Adipose tissue (tissue), 3 donors: ENCODE data around the gene IP6K2. TPM values are rescaled to one million over a fixed set of nuclear protein-coding genes. Genes with fewer than 3 reads are reported as not detected.

Experiments used
- H3K27ac ChIP-seq: one replicate; pipeline ENCODE4 v1.5.1; 2013; ENCODE audit warnings: low read depth, low read length
- WGBS, 3 donors: extraction: QIAGEN DNeasy Blood & Tissue Kit; methylation state at CpG; one replicate each; pipeline ENCODE4 v1.1.7; 2013; 5-methylcytosine and 5-hydroxymethylcytosine counted together
- polyA plus RNA-seq, 3 donors: library from polyadenylated mRNA; stranded (reverse); fragments of 200-250 nt; gene quantifications; one replicate each; pipeline ENCODE4 v1.2.3, GENCODE V29; 2013
- donor health status: healthy with polysubstance abuse.
- donor health status: Bipolar disorder and iron deficiency.
- donor health status: healthy.

The IP6K2 gene
- polyA plus RNA-seq, 3 donors, result 46.7 to 64.0 (median 49.6) TPM

DNA sequence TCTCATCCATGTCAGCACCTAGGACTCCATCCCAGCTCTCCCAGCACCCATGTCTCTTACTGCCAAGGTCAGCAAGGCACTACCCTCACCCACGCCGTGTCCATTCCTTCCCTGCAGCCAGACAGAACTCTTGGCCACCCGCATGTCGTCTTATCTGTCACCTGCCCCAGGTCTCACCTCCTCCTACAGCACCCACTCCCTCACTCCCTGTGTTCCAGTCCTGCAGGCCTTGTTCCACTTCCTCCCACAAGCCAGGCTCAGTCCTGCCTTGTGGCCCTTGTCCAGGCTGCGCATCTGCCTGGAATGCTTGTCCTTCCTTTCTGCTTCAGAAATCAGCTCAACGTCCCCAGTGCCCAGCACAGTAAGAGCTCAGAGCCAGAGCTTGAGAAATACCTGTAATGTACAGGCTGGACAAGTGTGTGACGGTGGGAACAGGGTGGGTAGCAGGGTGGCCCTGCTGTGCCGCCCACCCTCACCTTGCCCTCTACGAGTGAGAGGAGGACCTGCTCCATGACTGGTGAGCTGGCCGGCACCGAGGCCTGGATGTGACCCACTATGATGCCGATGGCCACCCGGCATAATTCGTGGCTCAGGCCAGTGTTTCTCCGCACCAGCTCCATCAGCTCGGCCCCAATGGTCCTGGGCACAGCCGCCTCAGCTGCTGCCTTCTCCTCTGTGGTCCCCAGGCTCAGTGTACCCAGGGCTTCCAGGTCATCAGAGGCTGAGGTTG, 36.0 kb downstream of the IP6K2 start:
- H3K27ac ChIP-seq, result no peak overlapping the region
- WGBS, 3 donors, result 90 to 97% (median 94%) methylated on average over 17 of the region's 17 CpGs

DNA sequence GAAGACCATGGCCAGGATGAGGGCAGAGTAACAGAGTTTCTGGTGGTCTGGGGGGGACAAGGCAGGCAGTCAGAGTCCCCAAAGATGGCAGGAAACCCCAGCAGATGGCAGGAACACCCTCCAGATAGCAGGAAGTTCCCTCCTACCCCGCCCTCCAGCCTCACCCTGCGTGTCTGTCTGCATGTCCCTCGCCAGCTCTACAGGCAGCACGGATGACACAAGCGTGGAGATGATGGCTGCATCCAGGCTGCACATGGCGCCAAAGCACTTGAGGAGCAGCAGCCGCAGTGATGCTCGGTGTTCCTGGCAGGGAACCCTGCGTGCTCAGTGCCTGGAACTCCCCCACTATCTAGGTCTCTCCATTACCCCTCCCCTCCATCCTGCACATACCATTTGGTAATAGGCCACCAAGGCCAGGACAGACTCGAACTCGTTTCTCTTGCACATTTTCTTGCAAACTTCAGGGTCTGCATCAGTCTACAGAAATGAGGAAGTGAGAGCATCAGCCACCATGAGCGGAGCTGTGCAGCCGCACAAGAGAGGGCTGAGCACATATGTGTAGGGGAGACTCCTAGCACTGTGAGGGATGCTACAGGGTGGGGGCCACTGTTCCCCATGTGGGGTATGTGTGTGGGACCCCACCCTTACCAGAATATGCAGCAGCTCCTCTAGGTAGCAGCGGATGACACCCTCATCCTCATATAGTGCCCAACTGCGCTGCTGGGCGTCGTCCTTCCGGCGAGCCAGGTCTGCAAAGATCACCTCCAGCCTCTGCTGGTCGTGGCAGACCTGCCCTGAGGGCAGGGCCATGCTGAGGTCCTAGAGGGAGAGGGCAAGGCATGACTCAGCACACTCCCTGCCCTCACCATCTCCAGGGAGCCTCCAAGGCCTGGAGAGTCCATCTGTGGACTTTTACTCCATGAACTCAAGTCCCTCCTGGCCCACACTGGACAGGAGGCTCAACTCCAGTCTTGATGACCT, 37.3 kb downstream of the IP6K2 start:
- 87 to 92% (median 87%) methylated on average over 19 to 20 of the region's 20 CpGs for WGBS, 3 donors
- no peak overlapping the region for H3K27ac ChIP-seq

DNA sequence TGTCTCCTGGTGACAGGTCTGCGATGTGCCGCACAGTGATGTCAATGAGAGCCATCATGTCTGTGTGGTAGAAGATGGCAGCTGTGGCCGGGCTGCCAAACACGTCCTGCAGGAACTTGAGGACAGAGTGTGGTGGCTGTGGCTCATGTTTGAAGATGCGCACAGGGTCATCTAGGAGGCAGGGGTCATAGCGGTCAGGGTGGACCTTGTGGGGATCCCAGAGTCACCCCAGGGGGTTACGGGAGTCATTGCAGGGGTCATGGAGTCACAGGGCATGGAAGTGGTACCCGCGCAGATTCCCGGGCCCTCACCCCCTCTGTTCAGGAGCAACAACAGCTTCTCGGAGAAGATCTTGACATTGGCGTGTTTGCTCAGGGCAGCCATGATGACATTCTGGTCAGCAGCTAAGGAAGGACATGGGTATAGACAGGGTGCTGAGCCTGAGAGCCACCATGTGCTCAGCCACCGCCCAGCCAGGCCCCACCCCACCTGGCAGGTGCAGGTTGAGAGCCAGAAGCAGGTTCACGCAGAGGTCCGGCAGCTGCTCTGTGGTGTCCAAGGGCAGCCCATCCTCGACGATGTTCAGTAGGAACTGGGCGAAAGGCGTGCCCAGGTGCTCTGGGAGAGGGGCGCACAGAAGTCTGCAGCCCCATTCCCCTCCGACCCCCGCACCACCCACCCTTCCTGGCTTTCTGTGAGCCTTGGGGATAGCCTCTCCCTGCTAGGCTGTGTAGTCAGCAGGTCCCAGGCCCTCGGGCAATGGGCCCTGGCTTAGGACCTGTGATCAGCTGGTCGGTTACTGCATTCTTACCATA, 38.2 kb downstream of the IP6K2 start:
- no peak overlapping the region for H3K27ac ChIP-seq
- 94% methylated on average over 24 of the region's 24 CpGs for WGBS, 3 donors

- 72 to 79% (median 76%) methylated on average over 4 of the region's 4 CpGs for WGBS, 3 donors
- H3K27ac ChIP-seq, result no peak overlapping the region
Measured at GRCh38 chr3:48678056-48678455, 39.0 kb downstream of the IP6K2 start.

DNA sequence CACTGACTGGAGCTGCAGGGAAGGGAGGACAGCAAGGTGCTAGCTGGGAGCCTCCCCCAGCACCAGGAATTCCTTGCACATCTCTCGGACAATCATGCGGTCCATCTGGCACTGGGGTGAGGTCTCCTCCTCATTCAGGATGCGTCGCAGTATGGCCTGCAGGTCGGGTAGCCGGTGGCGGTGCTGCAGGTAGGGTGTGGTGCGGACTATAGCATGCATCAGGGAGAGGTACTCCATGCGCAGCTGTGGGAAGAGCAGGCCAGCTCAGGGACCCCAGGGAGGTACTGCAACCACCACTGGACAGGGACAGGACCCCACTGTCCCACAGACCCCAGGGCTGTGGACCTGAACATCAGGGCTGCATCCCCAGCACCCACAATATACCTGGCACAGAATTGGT, 42.5 kb downstream of the IP6K2 start:
- 91 to 94% (median 93%) methylated on average over 9 of the region's 9 CpGs for WGBS, 3 donors
- H3K27ac ChIP-seq, result no peak overlapping the region

GRCh38 chr3:48672522-48672921, 44.5 kb downstream of the IP6K2 start:
- WGBS, 3 donors, result 50 to 64% (median 53%) methylated on average over 1 of the region's 1 CpG
- no peak overlapping the region for H3K27ac ChIP-seq

- no peak overlapping the region for H3K27ac ChIP-seq
- WGBS, 3 donors, result 89 to 95% (median 93%) methylated on average over 4 of the region's 4 CpGs
Measured at GRCh38 chr3:48664929-48665328, 52.1 kb downstream of the IP6K2 start.

GRCh38 chr3:48664313-48664644, 52.7 kb downstream of the IP6K2 start:
- 55 to 66% (median 60%) methylated on average over 11 of the region's 11 CpGs for WGBS, 3 donors
- H3K27ac ChIP-seq, result no peak overlapping the region

DNA sequence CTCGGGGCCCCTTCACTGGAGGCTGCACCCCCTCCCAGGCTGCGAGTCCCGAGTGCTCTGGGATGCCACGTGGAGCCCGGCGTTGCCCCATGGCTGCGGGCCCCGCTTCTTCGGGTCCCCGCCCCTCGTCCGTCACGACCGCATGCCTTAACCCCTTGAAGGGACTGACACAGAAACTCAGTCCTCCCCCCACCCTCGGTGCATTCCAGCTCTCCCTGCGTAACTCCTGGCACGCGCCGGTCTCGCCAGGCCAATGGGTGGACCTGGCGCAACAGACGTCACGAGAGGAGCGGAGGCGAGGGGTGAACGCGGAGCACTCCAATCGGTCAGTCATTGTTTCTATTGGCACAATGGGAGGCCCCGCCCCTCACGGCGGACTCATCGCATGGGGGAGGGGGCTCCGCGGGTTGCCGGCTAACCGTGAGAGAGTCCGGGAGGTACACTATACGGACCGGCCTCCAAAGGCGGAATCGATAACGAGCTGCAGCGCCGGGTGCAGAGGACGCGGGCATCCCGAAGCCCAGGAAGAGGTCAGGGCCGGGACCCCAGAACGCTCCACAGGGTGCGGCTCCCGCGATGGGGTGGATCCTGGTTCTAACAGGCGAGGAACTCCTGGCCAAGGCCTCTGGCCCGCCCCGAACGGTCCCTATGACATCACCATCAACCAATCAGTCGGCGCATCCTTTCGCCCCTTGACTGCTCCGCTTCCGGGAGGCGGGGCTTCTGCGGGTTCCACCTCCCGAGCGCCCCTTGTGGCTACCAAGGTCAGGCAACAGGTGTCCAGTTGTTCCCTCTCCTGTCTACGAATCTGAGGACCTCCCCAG, 53.3 kb downstream of the IP6K2 start:
- WGBS, 3 donors, result 1% methylated on average over 66 of the region's 66 CpGs
- no peak overlapping the region for H3K27ac ChIP-seq

DNA sequence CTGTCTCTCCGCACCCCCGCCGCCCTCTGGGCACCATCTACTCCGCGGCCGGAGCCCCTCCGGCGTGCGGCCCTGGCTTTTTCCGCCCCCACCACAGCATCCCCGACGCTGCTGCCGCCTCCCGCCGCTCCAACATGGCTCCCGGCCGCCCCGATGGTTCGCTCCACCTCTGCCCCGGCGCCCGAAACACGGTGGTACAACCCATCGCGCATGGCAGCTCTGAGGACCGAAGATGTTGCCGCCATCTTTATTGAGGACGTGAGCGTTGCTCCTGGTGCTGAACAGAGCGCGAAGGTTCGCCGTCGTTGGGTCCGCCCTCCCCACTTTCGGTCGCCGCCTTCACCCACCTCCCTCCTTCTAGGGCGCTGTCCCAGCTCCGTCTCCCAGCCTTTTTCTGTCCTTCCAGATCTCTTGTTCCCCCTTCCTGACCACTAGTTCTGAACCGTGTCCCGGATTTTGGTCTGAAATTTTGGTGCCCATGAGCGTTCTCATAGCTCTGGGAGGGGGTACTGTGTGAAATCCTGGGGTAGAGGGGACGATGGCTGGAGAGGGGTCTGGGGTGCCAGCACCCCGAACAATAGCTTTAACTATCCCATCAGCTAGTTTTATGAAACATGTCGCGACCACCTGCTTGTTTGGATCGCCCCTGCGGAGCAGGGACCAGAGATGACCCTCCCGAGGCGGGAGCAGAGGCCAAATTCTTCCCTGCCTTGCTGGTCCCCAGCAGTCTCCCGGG, 54.1 kb downstream of the IP6K2 start, which contains the start of gene CELSR3:
Gene CELSR3, minus strand, starts transcription at position 134 of the 736 bp plus-strand sequence. CDS start 252 bp downstream, outside the sequence.
- WGBS, 3 donors, result 2 to 3% (median 2%) methylated on average over 40 to 49 of the region's 52 CpGs
- H3K27ac ChIP-seq, result no peak within 1 kb of the TSS

DNA sequence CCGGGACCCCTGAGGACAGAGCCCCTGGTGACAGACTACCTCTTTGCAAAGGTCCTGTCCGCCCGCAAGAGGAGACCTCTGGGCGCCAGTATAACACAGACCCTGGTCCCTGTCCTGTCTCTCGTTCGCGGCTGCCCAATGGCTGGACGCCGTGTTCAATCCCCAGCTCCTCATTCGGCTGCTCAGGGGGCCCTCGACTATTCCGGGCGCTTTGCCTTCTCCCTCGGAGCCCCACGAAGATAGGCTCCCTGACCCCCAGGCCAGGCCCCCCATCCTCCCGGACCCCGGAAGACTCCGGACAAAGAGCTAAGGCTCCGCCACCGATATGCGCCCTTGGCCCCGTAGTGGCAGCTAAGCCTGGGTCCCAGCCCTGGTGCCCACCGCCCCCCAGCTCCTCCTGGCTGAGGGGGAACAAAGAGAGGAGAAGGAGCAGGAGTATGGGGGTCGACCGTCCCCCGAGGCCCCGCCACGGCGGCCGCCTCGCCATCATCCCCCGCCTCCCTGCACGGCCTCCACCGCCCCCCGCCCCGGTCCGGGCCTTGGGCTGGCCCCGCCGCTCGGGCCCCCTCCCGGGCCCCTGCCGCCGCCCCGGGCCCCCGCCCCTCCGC, 54.8 kb downstream of the IP6K2 start:
- H3K27ac ChIP-seq, result no peak overlapping the region
- 1 to 4% (median 2%) methylated on average over 31 to 41 of the region's 46 CpGs for WGBS, 3 donors

DNA sequence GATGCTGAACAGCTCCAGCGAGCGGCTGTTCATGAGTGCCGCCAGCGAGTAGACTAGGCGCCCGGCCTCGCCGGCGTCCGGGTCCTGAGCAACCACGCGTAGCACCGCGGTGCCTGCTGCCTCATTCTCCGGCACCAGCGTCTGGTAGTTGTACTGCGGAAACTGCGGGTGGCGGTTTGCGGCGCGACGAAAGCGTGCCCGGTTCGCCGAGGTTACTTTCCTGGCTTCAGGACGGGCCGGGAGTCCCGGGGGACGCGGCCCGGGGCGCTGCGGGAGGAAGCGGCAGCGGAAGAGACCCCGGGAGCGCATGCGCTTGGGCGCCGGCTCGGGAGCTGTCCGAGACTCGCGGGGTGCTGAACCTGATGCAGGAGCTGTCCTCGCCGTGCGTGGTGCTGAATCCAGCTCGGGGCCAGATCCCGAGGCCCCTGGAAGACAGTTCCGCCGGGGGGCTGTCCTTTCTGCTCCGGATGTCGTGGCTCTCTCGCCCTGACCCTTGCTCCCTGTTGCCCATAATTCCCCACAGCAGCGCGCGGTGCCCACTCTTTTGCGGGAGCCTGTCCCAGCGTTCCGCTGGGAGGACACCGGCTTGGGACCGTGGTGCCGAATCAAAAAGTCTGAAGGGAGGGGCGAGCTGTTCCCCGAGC, 55.4 kb downstream of the IP6K2 start:
- H3K27ac ChIP-seq, result no peak overlapping the region
- WGBS, 3 donors, result 2% methylated on average over 59 to 67 of the region's 67 CpGs

DNA sequence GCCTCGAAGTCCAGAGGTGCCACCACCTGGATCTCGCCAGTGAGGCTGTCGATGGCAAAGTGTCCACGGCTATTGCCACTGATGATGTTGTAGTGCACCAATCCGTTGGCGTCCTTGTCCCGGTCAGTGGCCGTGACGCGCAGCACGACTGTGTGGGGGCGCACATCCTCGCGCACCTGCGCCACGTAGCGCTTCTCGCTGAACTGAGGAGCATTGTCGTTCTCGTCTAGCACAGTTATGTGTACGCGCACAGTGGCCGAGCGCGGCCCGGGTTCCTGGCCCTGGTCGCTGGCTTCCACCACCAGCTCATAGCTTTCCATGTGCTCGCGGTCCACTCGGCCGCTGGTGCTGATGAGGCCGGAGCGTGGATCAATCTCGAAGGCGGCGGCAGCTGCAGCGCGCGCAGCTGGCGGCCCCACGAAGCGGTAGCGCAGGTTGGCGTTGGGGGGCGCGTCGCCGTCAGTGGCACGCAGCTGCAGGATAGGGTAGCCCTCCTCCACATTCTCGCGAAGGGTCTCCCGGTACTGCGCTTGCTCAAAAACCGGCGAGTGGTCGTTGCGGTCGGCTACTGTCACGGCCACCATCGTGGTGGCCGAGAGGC, 56.1 kb downstream of the IP6K2 start:
- 49 to 59% (median 54%) methylated on average over 60 to 61 of the region's 61 CpGs for WGBS, 3 donors
- H3K27ac ChIP-seq, result no peak overlapping the region

DNA sequence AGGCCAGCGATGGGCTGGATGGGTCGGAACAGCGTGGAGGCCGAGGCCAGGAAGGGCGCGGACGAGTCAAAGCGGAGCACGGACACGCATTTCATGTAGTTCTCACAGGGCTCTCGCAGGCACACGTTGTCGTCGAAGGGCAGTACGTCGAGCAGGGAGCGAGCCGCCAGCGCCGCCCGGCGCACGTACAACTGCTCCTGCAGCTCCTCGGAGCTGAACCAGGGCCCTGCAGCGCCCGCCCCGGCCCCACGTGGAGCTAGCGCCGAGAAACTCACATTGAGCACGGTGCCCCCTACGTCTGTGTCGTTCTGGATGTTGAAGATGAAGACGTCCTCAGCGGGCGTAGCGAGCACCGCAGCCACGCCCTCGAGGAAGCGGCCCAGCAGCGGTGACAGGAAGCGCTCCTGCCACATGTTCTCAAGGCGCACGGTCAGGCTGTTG, 60.2 kb downstream of the IP6K2 start:
- WGBS, 3 donors, result 39 to 49% (median 49%) methylated on average over 43 to 45 of the region's 45 CpGs

DNA sequence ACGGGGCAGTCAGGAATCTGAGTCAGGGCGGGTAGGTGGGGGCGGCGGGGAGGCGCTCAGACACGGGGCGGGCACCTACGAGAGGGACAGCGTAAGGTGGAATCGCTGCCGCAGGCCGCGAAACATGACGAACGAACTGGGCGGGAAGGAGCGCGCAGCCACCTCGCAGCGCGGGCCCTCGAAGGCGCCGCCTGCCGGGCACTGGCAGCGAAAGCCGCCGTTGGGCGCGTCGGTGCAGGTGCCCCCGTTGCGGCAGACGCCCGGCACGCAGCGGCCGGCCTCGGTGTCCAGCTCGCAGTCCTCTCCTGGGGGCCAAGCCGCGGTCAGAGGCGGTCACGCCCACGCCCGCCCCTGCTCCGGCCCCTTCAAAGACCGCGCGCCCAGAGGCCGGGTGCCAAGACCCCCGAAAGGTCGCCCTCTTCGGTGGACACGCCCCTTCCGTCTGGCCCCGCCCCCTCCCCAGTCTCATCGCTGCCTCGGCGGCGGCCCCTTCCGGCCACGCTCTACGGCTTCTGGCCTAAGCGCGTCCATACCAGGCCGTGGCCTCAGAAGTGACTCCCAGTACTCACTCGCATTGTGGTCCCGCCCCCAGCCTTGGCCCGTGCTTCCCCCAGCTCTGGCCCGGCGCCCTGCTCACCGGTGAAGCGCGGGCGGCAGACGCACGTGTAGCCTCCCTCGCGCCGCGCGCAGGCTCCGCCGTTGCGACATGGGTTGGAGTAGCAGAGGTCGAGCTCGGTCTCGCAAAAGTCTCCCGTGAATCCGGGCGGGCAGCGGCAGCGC, 60.8 kb downstream of the IP6K2 start:
- no peak overlapping the region for H3K27ac ChIP-seq
- 2 to 4% (median 4%) methylated on average over 75 to 94 of the region's 94 CpGs for WGBS, 3 donors

More for the DNA sequence above, 60.2 kb downstream of the IP6K2 start:
- no peak overlapping the region for H3K27ac ChIP-seq
